Suprapubic skin (tissue), 4 donors: Measurements from ENCODE around the gene BOK. TPM values are rescaled to one million over a fixed set of nuclear protein-coding genes. Genes with fewer than 3 reads are reported as not detected.
A peak's percentile ranks its signal among the peaks of the same experiment; 100 is the strongest.

Experiments used
- DNase-seq, 2 donors: peaks; one replicate each; pipeline ENCODE4 v3.0.0-alpha.2; 2019; ENCODE audit warnings: low spot score in 2 of 2
- H3K27ac ChIP-seq: fragments of 200-600 bp; sonication (generic); one replicate; pipeline ENCODE4 v1.5.1; 2019
- H3K27me3 ChIP-seq: fragments of 200-600 bp; sonication (generic); one replicate; pipeline ENCODE4 v1.5.1; 2019
- H3K36me3 ChIP-seq: fragments of 200-600 bp; sonication (generic); one replicate; pipeline ENCODE4 v1.5.1; 2019
- H3K4me1 ChIP-seq: fragments of 200-600 bp; sonication (generic); one replicate; pipeline ENCODE4 v1.5.1; 2019
- H3K4me3 ChIP-seq: fragments of 200-600 bp; sonication (generic); one replicate; pipeline ENCODE4 v1.5.1; 2019; ENCODE audit warnings: mild to moderate bottlenecking
- H3K9me3 ChIP-seq: fragments of 200-600 bp; sonication (generic); one replicate; pipeline ENCODE4 v1.5.1; 2019
- EP300 ChIP-seq: sonication (generic); formaldehyde crosslinking; IDR thresholded peaks from one replicate; pipeline ENCODE4 v1.6.1; 2017; ENCODE audit warnings: antibody characterized with exemption
- POLR2A ChIP-seq, 2 donors: fragments of 450-650 bp; IDR thresholded peaks; one replicate each; pipeline ENCODE4 v1.6.1; 2017; ENCODE audit warnings: antibody characterized with exemption in 2 of 2, mild to moderate bottlenecking in 2 of 2, moderate library complexity in 2 of 2
- POLR2AphosphoS5 ChIP-seq, 3 donors: sonication (generic); formaldehyde crosslinking; IDR thresholded peaks; one replicate each; pipeline ENCODE4 v1.6.1; 2017; ENCODE audit warnings: antibody characterized with exemption in 3 of 3
- WGBS: methylation state at CpG from one replicate; pipeline ENCODE4 v1.1.5; 2018; 5-methylcytosine and 5-hydroxymethylcytosine counted together
- total RNA-seq, 4 donors: library from RNA; depleted of rRNA; stranded (reverse); fragments of >200 nt; gene quantifications; one replicate each; pipeline ENCODE4 v1.1.0, GENCODE V29; 2016
- TF ChIP-seq, protein P1 (sequence below), 2 donors: fragments of 200-600 bp in 1 of 2; fragments of 450-650 bp in 1 of 2; sonication (generic) in 1 of 2; IDR thresholded peaks; one replicate each; pipeline ENCODE4 v1.5.1; 2016 to 2019; ENCODE audit warnings: antibody characterized with exemption in 2 of 2, mild to moderate bottlenecking in 1 of 2, moderate library complexity in 1 of 2

Gene BOK
- total RNA-seq, 4 donors from 2014 or later = 32.4 to 61.6 (median 60.5) TPM

GRCh38 chr2:241550616-241551580 lies 7.6 kb upstream of the BOK start:
- no peak for DNase-seq
- H3K27me3 ChIP-seq = peaks cover 24% of the 10 kb centered on the region
- H3K9me3 ChIP-seq = no peaks in the 10 kb centered on the region
- peaks cover 14% of the 10 kb centered on the region for H3K4me1 ChIP-seq
- no peak overlapping the region for H3K27ac ChIP-seq
- TF ChIP-seq EP300 = no peak
- TF ChIP-seq POLR2AphosphoS5 (IDR thresholded peaks at IDR 0.05) = no peak
- no peak overlapping the region for H3K4me3 ChIP-seq
- WGBS = 77% methylated on average over 11 of the region's 21 CpGs
- H3K36me3 ChIP-seq = no peaks in the 10 kb centered on the region

- Histone ChIP-seq H3K9me3 (no peaks in the 10 kb centered on the region), H3K27ac (no peak overlapping the region), H3K4me3 (peak overlapping the region; percentile 27), H3K36me3 (no peaks in the 10 kb centered on the region), H3K4me1 (peaks cover 14% of the 10 kb centered on the region), H3K27me3 (peaks cover 19% of the 10 kb centered on the region)
- TF ChIP-seq POLR2A (IDR thresholded peaks at IDR 0.05) (no peak), EP300 (no peak), POLR2AphosphoS5 (IDR thresholded peaks at IDR 0.05) (no peak)
- TF ChIP-seq, protein P1, sequence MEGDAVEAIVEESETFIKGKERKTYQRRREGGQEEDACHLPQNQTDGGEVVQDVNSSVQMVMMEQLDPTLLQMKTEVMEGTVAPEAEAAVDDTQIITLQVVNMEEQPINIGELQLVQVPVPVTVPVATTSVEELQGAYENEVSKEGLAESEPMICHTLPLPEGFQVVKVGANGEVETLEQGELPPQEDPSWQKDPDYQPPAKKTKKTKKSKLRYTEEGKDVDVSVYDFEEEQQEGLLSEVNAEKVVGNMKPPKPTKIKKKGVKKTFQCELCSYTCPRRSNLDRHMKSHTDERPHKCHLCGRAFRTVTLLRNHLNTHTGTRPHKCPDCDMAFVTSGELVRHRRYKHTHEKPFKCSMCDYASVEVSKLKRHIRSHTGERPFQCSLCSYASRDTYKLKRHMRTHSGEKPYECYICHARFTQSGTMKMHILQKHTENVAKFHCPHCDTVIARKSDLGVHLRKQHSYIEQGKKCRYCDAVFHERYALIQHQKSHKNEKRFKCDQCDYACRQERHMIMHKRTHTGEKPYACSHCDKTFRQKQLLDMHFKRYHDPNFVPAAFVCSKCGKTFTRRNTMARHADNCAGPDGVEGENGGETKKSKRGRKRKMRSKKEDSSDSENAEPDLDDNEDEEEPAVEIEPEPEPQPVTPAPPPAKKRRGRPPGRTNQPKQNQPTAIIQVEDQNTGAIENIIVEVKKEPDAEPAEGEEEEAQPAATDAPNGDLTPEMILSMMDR (IDR thresholded peaks at IDR 0.05) = no peak
- WGBS = 59% methylated on average over 9 of the region's 12 CpGs
- no peak for DNase-seq
Observed at GRCh38 chr2:241551599-241551997, 6.9 kb upstream of the BOK start.

DNA sequence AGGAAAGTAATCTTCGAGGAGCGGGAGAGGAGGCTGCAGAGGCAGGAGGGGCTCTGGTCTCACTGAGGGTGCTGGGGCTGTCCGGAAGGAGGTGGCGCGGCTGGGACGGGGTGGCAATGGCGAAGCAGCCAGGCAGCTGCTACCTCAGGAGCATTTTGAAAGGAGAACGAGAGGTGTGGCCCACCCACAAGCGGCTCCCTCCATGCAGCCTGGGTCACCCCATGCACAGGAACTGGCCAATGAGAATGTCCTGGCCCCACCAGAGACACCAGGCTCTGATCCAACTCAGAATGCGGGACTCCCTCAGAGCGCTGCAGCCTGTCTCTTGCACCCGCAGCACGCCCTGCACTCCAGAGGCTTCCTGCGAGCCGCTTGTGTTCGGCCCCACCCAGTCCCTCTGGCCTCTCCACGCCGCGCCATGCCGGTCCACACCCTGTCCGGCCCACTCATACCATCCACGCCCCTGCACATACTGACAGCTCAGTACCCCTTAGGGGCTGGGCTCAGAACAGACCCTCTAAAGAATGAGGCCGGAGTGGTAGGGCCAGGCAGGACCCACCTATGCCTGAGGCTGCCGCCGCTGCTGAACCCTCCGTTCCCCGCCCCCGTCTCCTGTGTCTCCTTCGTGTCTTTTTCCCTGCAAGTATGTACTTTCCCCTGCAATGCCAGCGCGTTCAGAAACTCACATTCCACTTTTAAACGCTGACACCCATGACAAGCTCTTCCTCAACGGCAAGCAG lies 6.4 kb upstream of the BOK start:
- Histone ChIP-seq H3K4me3 (peak overlapping the region; percentile 27), H3K27ac (no peak overlapping the region), H3K36me3 (no peaks in the 10 kb centered on the region), H3K4me1 (peaks cover 10% of the 10 kb centered on the region), H3K9me3 (no peaks in the 10 kb centered on the region), H3K27me3 (peaks cover 14% of the 10 kb centered on the region)
- 51% methylated on average over 33 of the region's 33 CpGs for WGBS
- no peak for TF ChIP-seq POLR2AphosphoS5 (IDR thresholded peaks at IDR 0.05)
- TF ChIP-seq EP300 = no peak
- TF ChIP-seq, protein P1 (IDR thresholded peaks at IDR 0.05) = no peak
- no peak for TF ChIP-seq POLR2A (IDR thresholded peaks at IDR 0.05)
- no peak for DNase-seq

- TF ChIP-seq POLR2AphosphoS5 (IDR thresholded peaks at IDR 0.05) (no peak), EP300 (no peak), POLR2A (IDR thresholded peaks at IDR 0.05) (no peak)
- TF ChIP-seq, protein P1 (IDR thresholded peaks at IDR 0.05) = no peak
- Histone ChIP-seq H3K27me3 (peaks cover 12% of the 10 kb centered on the region), H3K36me3 (no peaks in the 10 kb centered on the region), H3K4me3 (no peak overlapping the region), H3K9me3 (no peaks in the 10 kb centered on the region), H3K27ac (no peak overlapping the region), H3K4me1 (peaks cover 14% of the 10 kb centered on the region)
- 89% methylated on average over 10 of the region's 12 CpGs for WGBS
- no peak for DNase-seq
Observed at GRCh38 chr2:241553512-241553830, 5.1 kb upstream of the BOK start.

- peaks cover 10% of the 10 kb centered on the region for H3K27me3 ChIP-seq
- no peak overlapping the region for H3K27ac ChIP-seq
- no peaks in the 10 kb centered on the region for H3K36me3 ChIP-seq
- H3K4me3 ChIP-seq = no peak overlapping the region
- no peak for DNase-seq
- H3K4me1 ChIP-seq = peaks cover 17% of the 10 kb centered on the region
- 61% methylated on average over 2 of the region's 6 CpGs for WGBS
- H3K9me3 ChIP-seq = no peaks in the 10 kb centered on the region
- TF ChIP-seq, protein P1 (IDR thresholded peaks at IDR 0.05) = no peak
- TF ChIP-seq POLR2AphosphoS5 (IDR thresholded peaks at IDR 0.05) (no peak), POLR2A (IDR thresholded peaks at IDR 0.05) (no peak), EP300 (no peak)
Observed at GRCh38 chr2:241553981-241554380, 4.6 kb upstream of the BOK start.
